Astrocyte of the hippocampus (primary cell): Measurements from ENCODE around the gene CELF1.
A peak's percentile ranks its signal among the peaks of the same experiment; 100 is the strongest.

ENCODE experiments used
- DNase-seq: peaks from one replicate; pipeline ENCODE4 v3.0.0; 2011; ENCODE audit warnings: low read depth, low spot score

CELF1 gene

GRCh38 chr11:47447906-47448305 is 105.0 kb downstream of the CELF1 start:
- no peak for DNase-seq

- DNase-seq, result no peak
Measured at GRCh38 chr11:47446833-47447232, 106.1 kb downstream of the CELF1 start.

- DNase-seq, result no peak
Measured at GRCh38 chr11:47445840-47446239, 107.1 kb downstream of the CELF1 start.

- DNase-seq, result no peak
Measured at GRCh38 chr11:47443817-47444216, 109.1 kb downstream of the CELF1 start.

- no peak for DNase-seq
Measured at GRCh38 chr11:47443028-47443700, 109.8 kb downstream of the CELF1 start.

GRCh38 chr11:47442514-47442913 is 110.4 kb downstream of the CELF1 start:
- DNase-seq, result no peak

- no peak for DNase-seq
Measured at GRCh38 chr11:47441421-47441820, 111.5 kb downstream of the CELF1 start.

GRCh38 chr11:47440054-47440476 is 112.9 kb downstream of the CELF1 start:
- DNase-seq, result no peak

- DNase-seq, result no peak
Measured at GRCh38 chr11:47438721-47439120, 114.2 kb downstream of the CELF1 start.

GRCh38 chr11:47437746-47438418 is 115.0 kb downstream of the CELF1 start:
- peak; percentile 56 for DNase-seq

- no peak for DNase-seq
Measured at GRCh38 chr11:47437218-47437745, 115.7 kb downstream of the CELF1 start.

- DNase-seq, result no peak
Measured at GRCh38 chr11:47436726-47437125, 116.2 kb downstream of the CELF1 start.

- DNase-seq, result no peak
Measured at GRCh38 chr11:47435687-47436086, 117.2 kb downstream of the CELF1 start.

- DNase-seq, result peak; percentile 88
Measured at GRCh38 chr11:47434011-47434786, 118.7 kb downstream of the CELF1 start.

GRCh38 chr11:47433157-47433556 is 119.8 kb downstream of the CELF1 start:
- peak; percentile 22 for DNase-seq

- no peak for DNase-seq
Measured at GRCh38 chr11:47431356-47432083, 121.4 kb downstream of the CELF1 start.

- no peak for DNase-seq
Measured at GRCh38 chr11:47430524-47430923, 122.4 kb downstream of the CELF1 start.

- DNase-seq, result peak; percentile 99
Measured at GRCh38 chr11:47426062-47426956, 126.6 kb downstream of the CELF1 start, which contains the start of gene PSMC3. TSS of gene PSMC3 (minus strand) at chr11:47426439. CDS start at chr11:47426279, 160 bp downstream.

GRCh38 chr11:47425611-47426010 is 127.3 kb downstream of the CELF1 start:
- no peak for DNase-seq

GRCh38 chr11:47418454-47419259 is 134.3 kb downstream of the CELF1 start:
- DNase-seq, result no peak
